Esophagus muscularis mucosa (tissue), 3 donors: ENCODE results near the gene ZBTB5.

Source experiments
- CTCF ChIP-seq, 3 experiments: fragments of 200-600 bp in 2 of 3; fragments of 450-650 bp in 1 of 3; sonication (generic) in 2 of 3; IDR thresholded peaks; one replicate each; pipeline ENCODE4 v1.5.1; 2017 to 2019; ENCODE audit warnings: antibody characterized with exemption in 3 of 3, mild to moderate bottlenecking in 2 of 3, moderate library complexity in 1 of 3
- POLR2AphosphoS5 ChIP-seq, 2 donors: sonication (generic); formaldehyde crosslinking; IDR thresholded peaks; one replicate each; pipeline ENCODE4 v1.6.1; 2017; ENCODE audit warnings: antibody characterized with exemption in 2 of 2

- TF ChIP-seq CTCF (IDR thresholded peaks at IDR 0.05) = no peak
- TF ChIP-seq POLR2AphosphoS5 (IDR thresholded peaks at IDR 0.05) = no peak
Measured at GRCh38 chr9:37444890-37445289, 20.4 kb downstream of the ZBTB5 start.
